Stimulated activated CD8-positive, alpha-beta memory T cell treated with anti-CD3 and anti-CD28 coated beads, Interleukin-7, amount 100 ng/mL, for 1 hour (primary cell): ENCODE data around the gene RNFT2.
"Not testable (repeated sequence)": the region's sequence is repeated elsewhere in the genome, so short reads cannot be mapped to it uniquely, and the experiment has no call there.

ENCODE experiments used
- DNase-seq, 2 donors: peaks; one replicate each; pipeline ENCODE4 v3.0.0-alpha.2; 2020; ENCODE audit warnings: low read depth in 2 of 2

RNFT2 gene

DNA sequence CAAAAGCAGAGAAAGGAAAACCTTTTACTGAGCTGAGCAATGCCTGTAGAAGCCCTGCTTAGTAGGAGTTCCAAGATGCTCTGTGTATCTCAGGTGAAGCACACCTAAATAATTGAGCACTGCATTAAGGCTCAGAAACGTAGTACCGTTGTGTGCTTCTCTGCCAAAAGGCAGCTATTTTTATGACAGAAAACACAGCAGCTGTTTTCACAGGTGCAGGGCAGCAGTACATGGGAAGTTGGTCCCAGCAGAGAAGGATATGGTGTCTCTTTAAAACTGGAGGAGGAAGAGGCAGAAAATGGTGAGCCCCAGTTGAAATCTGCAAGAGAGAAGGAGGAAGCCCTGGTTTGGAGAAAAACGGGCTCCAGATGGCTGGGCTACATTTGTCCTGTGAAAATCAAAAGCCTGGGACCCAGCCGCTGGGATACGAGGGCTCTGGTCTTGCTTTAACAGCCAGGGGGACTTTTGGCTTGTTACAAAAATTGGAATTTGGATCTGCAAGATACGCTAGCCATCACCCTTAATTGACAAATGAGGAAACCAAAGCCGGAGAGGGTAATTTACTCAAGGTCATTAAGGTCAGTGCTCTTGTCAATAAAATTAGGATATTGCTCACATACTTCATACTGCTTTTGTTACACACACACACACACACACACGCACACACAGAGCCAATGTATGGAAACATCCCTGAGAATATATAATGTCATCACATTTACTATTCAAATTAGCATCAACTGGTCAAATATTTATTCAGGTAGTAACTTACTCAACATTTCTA is 27.6 kb upstream of the RNFT2 start:
- DNase-seq: no peak

DNA sequence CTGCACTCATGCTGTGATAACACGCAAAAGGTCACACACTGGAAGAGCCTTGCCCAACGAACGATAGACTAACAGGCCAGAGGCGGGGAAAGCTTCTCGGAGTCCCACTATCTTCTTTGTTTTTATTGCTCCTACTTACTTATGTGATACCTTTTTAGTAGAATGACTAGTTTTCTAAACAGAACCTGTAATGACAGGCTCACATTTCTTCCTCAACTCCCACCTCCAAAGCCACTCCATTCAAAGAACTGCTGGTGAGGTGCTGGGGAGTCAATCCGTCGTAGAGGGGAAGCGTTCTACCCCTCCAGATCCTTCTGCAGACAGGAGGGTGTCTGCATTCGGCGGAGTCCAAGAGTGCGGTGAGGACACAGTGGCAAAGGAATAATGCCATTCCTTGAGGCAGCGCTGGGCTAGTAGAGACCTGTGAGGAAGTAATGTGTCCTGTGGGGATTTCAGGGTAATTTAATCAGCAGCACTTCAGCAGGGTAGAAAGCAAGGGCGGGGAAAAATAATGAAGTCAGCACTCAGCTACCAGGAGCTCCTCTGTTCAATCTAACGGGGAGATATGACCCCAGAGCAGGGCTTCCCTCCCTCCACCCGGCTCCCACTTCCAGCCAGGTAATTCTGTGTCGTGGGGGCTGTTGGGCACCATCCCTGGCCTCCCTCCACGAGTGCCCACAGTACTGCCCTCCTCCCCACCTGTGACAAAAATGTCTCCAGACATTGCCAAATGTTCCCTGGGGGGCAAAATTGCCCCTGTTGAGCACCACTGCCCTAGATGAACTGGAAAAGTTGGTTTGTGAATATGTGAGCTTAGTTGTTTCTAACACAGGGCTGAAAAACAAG is 25.4 kb upstream of the RNFT2 start:
- DNase-seq: no peak

DNA sequence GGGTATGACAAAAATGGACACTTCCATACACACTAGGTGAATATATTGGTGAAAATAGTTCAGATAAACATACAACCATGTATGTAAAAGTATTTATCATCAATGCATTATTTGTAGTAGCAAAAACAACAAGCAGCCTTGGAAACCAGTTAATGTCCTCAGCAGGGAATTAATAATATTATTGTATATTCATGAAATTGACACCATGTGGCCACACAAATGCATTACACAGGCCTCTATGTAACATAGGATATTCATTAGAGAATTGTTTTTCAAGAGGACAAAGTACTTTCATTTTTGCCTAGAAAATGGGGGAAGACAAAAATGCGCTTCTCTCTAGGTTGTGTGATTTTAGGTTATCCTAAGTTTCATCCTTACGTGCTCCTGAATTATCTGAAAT is 24.6 kb upstream of the RNFT2 start:
- DNase-seq: no peak

DNA sequence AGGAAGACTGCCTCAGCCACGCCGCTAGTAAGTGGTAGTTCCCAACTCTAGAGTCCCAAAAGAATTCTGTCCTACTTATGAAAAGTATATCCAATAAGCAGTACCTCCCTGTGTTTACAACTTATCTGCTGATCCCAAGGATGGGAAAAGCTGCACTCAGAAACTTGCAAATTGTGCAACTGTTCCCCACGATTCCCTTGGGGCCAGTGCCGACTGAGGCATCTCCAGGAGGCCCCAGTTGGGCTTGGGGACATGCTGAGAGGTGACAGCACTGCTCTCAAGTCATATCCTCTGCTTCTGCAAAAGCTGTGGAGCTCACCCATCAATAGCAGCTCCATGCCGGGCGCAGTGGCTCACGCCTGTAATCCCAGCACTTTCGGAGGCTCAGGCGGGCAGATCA is 23.9 kb upstream of the RNFT2 start:
- DNase-seq: no peak

DNA sequence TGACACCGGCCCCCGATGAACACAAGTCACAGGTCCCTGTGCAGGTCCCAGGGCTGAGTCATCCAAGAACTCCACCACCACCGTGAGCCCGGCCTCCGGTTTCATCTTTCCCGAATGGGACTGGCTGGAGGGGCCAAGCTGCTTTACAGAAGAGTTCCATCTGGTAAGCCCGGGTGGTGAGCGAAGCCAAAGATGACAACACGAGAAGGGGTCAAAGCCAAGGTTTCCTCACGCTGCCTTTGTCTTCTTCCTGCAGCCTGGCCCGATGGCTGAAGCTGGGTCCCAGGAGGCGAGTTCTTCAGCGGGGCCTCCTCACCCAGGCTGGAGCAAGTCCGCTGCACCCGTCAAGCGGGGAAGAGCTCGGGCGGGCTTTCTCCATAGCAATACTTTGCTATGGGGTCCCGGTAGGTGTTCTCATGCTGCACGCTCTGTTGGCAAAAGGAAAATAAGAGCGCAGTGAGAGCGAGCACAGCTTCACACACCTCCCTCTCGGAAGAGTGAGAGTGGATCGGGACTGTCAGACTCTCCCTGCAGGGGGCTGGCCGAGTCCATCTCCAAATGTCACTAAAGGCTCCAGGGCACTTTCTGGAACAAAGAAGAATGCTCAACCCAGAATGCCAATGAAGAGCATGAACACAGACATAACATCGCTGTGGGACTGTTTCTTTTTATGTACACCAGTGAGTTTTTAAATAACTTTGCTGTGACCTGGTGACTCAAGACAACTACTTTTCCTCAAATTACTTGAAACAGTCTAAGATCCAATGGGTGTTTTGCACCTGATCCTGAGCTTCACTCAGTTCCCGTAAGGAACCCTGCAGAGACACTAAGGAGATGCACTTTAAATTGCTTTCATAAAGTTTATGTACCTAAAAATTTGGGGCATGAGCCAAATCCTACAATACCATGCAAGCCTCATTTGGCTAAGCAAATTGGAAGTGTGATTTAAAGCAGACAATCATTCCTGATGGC is 20.4 kb upstream of the RNFT2 start:
- DNase-seq: no peak

DNA sequence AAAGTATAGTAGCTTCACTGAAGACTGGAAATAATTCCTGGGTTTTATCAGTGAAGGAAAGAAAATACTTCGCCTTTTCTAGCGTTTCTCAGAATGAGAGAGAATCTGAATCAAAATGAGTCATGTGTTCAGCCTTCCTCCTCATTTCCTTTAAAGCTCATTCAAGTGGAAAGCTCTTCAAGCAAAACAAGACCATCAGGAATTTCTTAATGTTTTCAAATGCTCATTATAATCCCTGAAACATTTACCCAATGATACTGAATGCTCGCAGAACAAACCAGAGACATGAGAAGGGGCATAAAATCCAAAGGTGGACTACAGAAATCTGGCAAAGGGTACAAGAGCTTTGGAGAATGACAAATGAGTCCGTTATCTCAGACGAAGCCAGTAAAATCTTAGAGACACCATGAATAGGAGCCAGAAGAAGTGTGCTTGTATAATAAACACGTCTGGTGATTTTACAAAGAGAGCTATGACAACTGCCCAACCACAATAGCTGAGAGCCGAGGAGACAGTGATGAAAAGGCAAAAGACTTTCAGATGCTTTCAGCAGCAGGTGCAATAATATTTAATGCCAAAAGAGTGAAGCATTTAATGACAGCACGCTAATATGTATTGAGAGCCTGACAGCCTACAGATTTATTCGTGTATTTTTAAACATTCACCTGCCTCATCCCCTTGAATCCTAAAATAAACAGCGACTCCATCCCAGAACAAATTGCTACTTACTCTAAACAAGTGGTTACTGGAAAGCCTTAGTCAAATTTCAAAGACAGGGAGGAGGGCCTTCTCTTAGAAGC is 19.3 kb upstream of the RNFT2 start:
- DNase-seq: no peak

DNA sequence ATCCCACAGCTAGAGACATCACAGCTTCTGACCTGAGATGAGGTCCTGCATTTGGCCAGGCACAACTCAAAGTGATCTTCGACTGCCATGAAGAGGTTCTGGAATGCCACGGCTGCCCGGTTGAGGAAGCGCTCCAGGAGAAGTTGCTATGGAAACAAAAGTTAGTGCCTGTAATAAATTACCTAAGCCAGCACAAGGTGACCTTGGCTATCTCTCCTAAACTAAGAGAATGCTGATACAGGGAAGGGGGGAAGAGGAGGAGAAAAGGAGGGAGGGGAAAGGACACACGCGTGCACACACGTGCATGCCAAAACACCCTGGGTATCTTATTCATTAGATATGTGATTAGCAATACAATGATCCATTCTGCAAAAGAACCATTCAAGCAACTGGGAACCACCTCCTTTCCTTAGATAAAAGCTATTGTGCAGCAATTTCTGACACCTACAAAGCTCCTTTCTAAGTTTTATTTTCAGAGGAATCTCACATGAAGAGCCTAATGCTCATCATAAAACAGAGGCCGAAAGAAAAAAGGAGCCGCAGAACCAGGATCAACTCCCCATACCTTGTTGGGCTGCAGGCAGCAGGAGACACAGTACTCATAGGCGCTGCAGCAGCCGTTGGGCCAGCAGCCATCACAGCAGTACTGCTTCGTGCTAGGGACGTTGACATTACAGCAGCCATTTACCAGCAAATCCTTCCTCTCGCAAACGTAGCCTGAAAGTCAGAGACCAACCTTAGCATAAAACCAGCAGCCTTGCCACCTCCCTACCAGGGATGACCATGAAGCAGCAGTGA is 18.2 kb upstream of the RNFT2 start:
- DNase-seq: no peak

DNA sequence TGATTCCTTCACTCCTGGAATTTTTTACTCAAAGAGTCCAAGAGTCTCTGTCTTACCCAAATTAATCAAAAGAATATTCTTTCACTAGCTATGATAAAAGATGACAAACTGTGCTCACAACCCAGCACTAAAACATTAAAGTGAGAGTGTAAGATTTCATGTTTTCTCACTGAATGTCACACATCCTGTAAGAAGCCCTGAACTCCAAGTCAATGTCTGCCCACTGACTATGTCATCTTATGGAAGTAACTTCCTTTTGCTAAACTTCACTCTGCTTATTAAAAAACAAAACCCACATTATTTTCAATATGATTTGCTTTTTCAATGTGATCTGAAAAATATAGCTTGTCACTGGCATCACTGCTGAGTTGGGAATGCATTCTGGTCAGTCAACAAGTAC is 15.9 kb upstream of the RNFT2 start:
- no peak for DNase-seq

DNA sequence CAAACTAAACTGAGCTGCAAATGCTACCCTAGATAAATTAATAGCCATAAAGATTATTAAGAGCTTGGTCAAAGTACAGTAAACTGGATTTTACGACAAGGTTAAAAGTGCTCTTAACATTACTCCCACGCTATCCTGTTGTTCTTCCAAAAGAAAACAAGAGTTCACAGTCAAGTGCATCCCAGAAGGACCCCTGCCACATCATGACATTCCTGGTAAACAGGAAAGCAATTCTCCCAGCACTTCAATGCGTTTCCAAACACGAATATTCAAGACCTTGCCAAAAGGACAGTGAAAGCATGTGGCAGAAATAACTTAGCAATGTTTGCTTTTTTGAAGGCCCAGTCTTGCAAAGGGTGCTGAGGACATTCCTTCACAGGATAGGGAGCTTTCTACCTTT is 11.4 kb upstream of the RNFT2 start:
- no peak for DNase-seq

DNA sequence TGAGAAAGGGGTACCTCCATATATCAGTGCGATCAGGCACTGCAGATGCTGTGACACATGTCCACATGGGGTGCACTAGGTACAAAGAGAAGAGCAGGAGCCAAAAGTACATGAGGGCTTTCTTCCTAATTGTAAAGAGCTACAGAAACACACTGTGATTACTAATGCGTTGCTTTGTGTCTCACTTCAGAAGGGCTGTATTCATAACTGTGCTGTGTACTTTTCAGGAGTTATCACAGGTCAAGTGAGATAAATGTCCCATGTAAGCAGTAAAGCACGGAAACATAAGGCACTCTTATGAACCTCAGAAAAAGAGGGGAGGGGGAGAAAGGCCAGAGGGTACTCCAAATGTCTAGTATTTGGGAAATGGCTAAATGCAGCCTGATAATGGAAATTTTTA is 10.9 kb upstream of the RNFT2 start:
- DNase-seq: no peak

DNA sequence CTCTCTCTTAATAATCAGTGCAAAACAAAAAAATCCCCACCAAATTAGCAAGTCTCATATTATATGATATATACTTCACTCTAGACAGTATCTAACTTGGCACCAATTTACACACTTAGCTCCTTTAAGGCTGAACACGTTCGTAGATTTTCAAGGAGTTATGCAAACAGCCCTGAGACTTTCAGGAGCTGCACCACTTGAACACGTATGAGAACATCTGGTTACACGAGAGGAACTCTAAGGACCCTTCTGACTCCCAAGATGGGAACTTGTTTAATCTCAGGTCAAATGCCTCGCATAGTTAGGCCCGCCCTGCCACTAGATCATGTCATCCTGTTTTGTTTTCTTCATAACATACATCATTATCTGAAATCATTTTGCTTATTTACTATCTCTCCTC is 10.2 kb upstream of the RNFT2 start:
- DNase-seq: no peak

DNA sequence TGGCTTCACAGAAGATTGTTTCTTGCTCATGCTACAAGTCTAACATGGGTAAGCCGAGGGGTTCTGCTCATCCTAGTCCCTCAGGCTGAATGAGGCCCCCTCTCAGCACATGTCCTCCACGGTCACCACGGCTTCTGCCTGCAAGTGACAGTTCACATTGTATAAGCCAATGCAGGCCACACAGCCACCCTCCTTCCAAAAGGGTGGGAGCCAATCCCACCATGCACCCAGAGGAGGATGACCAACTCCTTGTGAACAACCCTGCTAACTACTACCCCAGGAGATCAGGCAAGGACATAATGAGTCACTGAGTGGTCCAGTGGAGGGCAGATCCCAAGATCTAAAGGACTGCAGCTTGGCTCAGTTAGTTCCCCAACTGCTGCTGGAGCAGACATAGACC is 6.3 kb upstream of the RNFT2 start:
- DNase-seq: no peak

DNA sequence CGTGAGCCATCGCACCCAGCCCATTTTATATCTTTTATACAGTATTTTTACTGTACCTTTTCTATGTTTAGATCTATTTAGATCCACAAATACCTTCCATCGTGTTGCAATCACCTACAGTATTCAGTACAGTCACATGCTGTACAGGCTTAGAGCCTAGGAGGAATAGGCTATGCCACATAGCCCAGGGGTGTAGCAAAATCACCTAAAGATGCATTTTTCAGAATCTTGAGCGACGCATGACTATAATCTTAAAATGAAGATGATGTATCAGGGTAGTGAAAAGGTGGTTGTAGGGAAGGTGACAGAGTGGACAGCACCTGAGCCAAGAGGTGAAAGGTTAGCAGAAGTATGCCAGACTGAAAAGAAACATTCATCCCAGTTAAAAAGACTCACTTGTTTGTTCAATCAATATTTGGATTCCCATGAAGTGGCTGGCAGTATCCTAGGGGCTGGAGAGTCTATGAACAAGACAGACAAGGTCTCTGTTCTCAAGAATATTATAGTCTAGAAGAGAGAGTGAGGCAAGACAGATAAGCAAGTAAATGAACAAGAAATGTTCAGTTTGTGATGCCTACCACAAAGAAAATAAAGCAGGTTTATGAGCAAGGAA is 3.9 kb upstream of the RNFT2 start:
- DNase-seq: no peak

DNA sequence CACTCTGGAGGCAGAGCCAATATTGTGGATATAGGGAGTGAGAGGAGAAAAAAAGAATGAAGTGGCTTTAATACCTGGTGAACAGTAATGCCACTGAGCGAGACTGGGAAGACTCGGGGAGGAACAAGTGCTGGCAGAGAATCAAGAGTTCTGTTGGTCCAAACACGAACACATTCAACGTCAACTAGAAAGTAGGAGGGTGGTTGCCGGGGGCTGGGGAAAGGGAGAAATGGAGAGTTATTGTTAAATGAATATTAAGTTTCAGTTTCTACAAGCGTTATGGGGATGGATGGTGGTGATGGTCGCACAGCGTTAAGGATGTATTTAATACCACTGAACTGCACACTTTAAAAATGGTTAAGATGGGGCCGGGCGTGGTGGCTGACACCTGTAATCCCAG is 3.0 kb upstream of the RNFT2 start:
- DNase-seq: no peak

DNA sequence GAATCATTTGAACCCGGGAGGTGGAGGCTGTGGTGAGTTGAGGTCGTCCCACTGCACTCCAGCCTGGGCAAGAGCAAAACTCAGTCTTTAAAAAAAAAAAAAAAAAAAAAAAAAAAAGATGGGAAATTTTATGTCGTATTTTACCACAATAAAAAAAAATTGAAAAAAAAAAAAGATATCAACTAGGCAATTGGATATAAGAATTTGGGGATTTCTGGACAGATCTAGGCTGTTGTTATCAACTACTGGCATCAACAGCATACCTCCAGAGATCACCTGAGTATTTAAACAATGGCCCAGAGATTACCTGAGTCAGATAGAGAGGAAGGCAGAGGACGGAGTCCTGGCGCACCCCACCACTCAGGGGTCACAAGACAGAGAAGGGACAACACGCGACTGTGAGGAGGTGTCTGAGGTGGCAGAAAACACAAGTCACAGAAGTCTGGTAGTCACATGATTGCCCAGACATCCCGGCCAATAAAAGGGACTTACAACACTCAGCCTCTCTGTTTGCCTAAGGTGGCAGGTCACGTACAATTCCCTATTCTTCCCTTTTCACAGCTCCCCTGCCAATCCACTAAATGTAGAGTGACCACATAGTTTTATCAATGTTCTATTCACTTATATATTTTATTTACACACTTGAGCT is 2.0 kb upstream of the RNFT2 start:
- no peak for DNase-seq

DNA sequence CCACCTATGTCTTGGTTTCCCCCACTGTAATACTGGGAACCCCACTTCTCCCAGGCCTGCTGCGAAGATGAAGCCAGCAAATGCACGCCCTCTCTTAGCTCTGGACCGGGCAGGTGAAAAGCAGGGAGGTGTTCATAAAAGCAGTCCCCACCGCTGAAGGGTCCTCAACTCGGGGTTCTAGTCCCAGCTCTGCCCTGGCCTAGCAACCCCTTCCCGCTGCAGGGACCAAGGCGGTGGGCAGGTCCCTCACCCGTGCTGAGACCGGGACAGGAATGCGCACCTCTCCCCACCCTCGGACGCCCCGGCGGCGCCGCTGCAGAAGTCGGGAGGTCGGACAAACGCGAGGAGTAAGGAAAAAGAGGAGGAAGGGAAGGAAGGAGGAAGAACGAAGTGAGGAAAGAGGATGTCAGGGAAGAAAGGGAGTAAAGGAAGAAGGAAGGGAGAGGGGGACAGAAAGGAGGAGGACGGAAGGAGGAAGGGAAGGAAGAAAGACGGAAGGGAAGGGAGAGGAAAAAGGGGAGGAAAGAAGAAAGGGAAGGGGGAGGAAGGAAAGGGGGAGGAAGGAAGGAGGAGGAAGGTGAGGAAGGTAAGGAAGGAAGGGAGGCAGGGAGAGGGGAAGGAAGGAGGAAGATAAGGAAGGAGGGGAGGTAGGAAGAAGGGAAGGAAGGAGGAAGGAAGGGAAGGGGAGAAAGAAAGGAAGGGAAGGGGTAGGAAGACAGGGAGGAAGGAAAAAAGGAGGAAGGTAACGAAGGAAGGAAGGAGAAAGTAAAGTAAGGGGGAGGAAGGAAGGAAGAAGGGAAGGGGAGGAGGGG is 947 bp upstream of the RNFT2 start:
- no peak for DNase-seq

DNA sequence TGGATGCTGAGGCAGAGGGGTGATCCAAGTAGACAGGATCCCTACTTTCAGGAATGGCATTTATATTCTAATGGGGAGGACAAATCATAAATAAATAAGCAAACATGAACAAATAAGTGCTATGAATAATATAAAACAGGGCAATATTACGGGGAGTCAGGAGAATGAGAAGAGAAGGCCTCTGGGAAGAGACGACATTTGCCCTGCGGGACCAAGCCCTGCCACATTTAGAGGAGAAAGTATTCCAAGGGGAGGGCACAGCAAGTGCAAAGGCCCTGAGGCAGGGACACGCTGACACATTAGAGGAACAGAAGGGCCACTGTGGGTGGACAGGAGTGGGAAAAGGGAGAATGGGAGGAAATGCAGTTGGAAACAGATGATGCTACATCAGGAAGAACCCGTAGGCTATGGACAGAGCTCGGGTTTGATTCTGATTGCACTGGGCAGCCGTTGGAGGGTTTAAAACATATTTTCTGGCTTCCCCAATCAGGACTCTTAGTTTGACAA is 1.3 kb downstream of the RNFT2 start:
- DNase-seq: no peak

DNA sequence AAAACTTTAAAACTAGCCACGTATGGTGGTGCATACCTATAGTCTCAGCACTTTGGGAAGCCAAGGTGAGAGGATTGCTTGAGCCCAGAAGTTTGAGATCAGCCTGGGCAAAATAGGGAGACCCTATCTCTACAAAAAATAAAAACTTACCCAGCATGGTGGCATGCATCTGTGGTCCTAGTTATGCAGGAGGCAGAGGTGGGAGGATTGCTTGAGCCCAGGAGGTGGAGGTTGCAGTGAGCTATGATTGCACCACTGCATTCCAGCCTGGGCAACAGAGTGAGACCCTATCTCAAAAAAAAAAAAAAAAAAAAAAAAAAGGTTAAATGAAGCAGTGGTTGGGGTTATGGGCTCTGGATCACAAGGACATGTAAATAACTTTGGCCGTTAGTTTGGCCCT is 4.7 kb downstream of the RNFT2 start:
- not testable (repeated sequence) for DNase-seq
